DMS153 treated with DMSO at 0.1 percent for 48 hours (cell line): ENCODE results near the gene KRTAP16-1.

ENCODE experiments used
- DNase-seq: peaks from one replicate; lab custom pipeline; 2025; ENCODE audit not compliant: unreplicated experiment; lab: John Stamatoyannopoulos, UW

The KRTAP16-1 gene

GRCh38 chr17:41329279-41329948 is 20.3 kb upstream of the KRTAP16-1 start:
- peak; percentile 47 for DNase-seq

- no peak for DNase-seq
Observed at GRCh38 chr17:41328207-41328606, 19.1 kb upstream of the KRTAP16-1 start.

- DNase-seq = no peak
Observed at GRCh38 chr17:41327411-41328120, 18.5 kb upstream of the KRTAP16-1 start.

- DNase-seq = no peak
Observed at GRCh38 chr17:41326173-41327145, 17.4 kb upstream of the KRTAP16-1 start.

GRCh38 chr17:41325611-41326010 is 16.5 kb upstream of the KRTAP16-1 start:
- no peak for DNase-seq

- no peak for DNase-seq
Observed at GRCh38 chr17:41325126-41325525, 16.0 kb upstream of the KRTAP16-1 start.

- DNase-seq = no peak
Observed at GRCh38 chr17:41324180-41325075, 15.3 kb upstream of the KRTAP16-1 start.

GRCh38 chr17:41322903-41323895 is 14.1 kb upstream of the KRTAP16-1 start:
- no peak for DNase-seq

- peak; percentile 8 for DNase-seq
Observed at GRCh38 chr17:41322094-41322902, 13.2 kb upstream of the KRTAP16-1 start.

GRCh38 chr17:41318231-41318630 is 9.1 kb upstream of the KRTAP16-1 start:
- DNase-seq = no peak

- peak; percentile 11 for DNase-seq
Observed at GRCh38 chr17:41315814-41316445, 6.8 kb upstream of the KRTAP16-1 start.

- peak; percentile 21 for DNase-seq
Observed at GRCh38 chr17:41315204-41315794, 6.2 kb upstream of the KRTAP16-1 start, which contains the start of gene KRTAP17-1. KRTAP17-1 (minus strand) TSS chr17:41315710; CDS start chr17:41315650, 60 bp downstream.

- DNase-seq = no peak
Observed at GRCh38 chr17:41311111-41311510, 2.0 kb upstream of the KRTAP16-1 start.

GRCh38 chr17:41308251-41308917 is 725 bp downstream of the KRTAP16-1 start:
- peak; percentile 27 for DNase-seq

GRCh38 chr17:41307647-41308046 is 1.5 kb downstream of the KRTAP16-1 start:
- no peak for DNase-seq

- DNase-seq = no peak
Observed at GRCh38 chr17:41304091-41304490, 5.0 kb downstream of the KRTAP16-1 start.

GRCh38 chr17:41302981-41303380 is 6.1 kb downstream of the KRTAP16-1 start:
- DNase-seq = no peak
